Measurements from ENCODE around the gene TRIOBP. TPM values are rescaled to one million over a fixed set of nuclear protein-coding genes. Genes with fewer than 3 reads are reported as not detected.

TRIOBP gene
- total RNA-seq, 1 donor from 2014 or later = 33.3 TPM

DNA sequence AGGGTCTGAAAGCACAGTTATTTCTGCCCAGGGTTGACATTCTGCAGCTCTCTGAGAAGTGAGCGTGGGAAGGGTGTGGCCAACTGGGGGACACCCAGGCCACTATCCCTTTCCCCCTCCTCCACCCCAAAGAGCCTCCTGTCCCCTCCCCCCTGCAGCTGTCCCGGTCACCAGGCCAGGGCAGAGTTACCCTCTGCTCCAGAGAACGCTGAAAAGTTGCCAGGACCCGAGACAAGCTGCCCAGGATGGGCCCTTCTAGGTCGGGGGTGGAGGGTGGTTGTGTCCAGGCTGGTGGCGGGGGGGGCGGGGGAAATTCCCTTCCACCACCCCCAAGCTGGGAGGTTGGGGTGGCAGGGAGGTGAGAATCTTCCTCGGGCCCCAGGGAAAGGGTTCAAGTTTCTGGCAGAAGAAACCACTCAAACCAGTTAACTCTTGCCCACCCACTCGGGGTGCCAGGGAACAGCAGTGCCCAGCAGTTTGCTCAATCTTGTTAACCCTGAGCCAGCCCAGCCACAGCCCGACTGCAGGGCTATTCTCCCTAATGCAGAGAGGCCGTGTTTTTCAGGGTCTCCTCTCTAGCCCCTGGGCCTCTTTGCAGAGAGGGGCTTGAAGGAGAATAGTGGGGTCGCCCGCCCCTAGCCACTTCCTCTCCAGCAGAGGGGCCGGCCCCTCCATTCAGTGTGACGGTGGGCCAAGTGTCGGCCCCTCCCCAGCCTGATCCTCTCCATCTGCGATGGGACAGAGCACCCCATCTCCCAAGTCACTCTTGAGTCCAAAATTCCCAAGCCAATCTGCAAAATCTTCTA is 20.7 kb upstream of the TRIOBP start:
- Mint-ChIP-seq H3K27ac (peak overlapping the region; percentile 97), H3K27me3 (no peaks in the 10 kb centered on the region), H3K9me3 (no peaks in the 10 kb centered on the region), H3K36me3 (ENCODE audit: low read depth) (peaks cover 9% of the 10 kb centered on the region), H3K4me1 (peaks cover 53% of the 10 kb centered on the region), H3K4me3 (peak overlapping the region; percentile 92)
- intact Hi-C loops (cut with micrococcal nuclease) = loop anchor here (1.0 to 5.0 kb wide), 3 partner anchors 18 to 139 kb away; partner anchors contain the start of genes GCAT and PDXP
- peak; percentile 76 for DNase-seq

DNA sequence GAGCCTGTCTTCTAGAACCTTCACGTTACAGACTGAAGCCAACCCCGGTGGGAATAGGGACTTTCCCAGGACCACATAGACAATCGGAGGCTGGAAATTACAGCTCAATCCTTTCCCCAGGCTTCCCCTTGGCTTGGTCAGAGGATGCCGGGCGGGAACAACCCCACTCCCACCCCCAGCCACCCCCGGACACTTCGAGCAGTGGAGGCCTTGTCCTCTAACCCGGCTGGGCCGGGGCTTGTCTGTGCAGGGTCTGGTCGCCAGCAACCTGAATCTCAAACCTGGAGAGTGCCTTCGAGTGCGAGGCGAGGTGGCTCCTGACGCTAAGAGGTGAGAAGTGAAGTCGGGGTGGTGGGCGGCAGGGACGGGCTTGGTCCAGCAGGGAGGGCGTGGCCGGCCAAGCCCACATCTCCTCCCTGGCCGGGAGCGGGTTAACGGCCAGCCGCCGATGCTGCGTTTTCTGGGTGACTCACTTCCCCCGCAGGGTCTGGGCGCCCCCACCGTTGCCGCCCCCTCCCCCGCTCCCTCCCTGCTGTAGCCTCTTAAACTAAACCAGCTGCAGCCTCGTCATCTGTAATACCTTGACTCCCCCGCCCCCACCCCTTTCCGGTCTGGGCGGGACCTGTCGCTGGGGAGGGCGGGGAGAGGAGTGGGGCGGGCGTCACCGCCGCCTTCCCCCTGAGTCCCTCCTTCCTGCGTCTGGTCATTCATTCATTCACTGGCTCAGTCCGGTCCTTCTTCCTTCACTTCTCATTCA is 19.9 kb upstream of the TRIOBP start:
- no peaks in the 10 kb centered on the region for H3K9me3 Mint-ChIP-seq
- H3K4me3 Mint-ChIP-seq = peak overlapping the region; percentile 92
- intact Hi-C loops (cut with micrococcal nuclease) = loop anchor here (1.0 to 5.0 kb wide), 6 partner anchors 9 to 435 kb away; partner anchors contain the start of genes GCAT, GGA1 and NOL12
- peak; percentile 97 for DNase-seq
- peak overlapping the region; percentile 97 for H3K27ac Mint-ChIP-seq
- no peaks in the 10 kb centered on the region for H3K27me3 Mint-ChIP-seq
- peaks cover 56% of the 10 kb centered on the region for H3K4me1 Mint-ChIP-seq
- peaks cover 9% of the 10 kb centered on the region for H3K36me3 Mint-ChIP-seq (ENCODE audit: low read depth)

GRCh38 chr22:37677493-37677974 is 19.3 kb upstream of the TRIOBP start:
- no peaks in the 10 kb centered on the region for H3K27me3 Mint-ChIP-seq
- peak overlapping the region; percentile 97 for H3K27ac Mint-ChIP-seq
- no peak for DNase-seq
- intact Hi-C loops (cut with micrococcal nuclease) = loop anchor here (1.0 to 5.0 kb wide), 6 partner anchors 9 to 435 kb away; partner anchors contain the start of genes GCAT, GGA1 and NOL12
- H3K36me3 Mint-ChIP-seq (ENCODE audit: low read depth) = peaks cover 9% of the 10 kb centered on the region
- H3K4me3 Mint-ChIP-seq = peak overlapping the region; percentile 92
- no peaks in the 10 kb centered on the region for H3K9me3 Mint-ChIP-seq
- H3K4me1 Mint-ChIP-seq = peaks cover 50% of the 10 kb centered on the region

GRCh38 chr22:37678372-37678771 is 18.5 kb upstream of the TRIOBP start:
- no peak overlapping the region for H3K4me3 Mint-ChIP-seq
- H3K27ac Mint-ChIP-seq = no peak overlapping the region
- H3K4me1 Mint-ChIP-seq = peaks cover 43% of the 10 kb centered on the region
- H3K36me3 Mint-ChIP-seq (ENCODE audit: low read depth) = peaks cover 9% of the 10 kb centered on the region
- H3K9me3 Mint-ChIP-seq = no peaks in the 10 kb centered on the region
- intact Hi-C loops (cut with micrococcal nuclease) = loop anchor here (5.0 kb wide), 2 partner anchors 129 to 141 kb away; partner anchors contain the start of gene GCAT
- H3K27me3 Mint-ChIP-seq = no peaks in the 10 kb centered on the region
- no peak for DNase-seq

DNA sequence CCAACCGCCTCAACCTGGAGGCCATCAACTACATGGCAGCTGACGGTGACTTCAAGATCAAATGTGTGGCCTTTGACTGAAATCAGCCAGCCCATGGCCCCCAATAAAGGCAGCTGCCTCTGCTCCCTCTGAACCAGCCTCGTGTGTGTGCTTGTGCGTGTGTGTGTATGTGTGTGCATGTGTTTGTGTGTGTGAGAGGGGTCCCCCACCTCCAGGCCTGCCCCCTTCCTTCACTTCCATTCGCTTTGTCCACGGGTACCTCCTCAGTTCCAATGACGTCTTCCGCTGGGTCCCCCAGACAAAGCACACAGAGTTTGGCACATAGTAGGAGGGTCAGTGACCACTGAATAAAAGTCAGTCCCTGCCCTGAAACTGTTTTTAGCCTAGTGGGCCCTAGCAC is 17.2 kb upstream of the TRIOBP start:
- intact Hi-C loops (cut with micrococcal nuclease) = loop anchor here (5.0 kb wide), 2 partner anchors 128 to 142 kb away; partner anchors contain the start of gene GCAT
- Mint-ChIP-seq H3K9me3 (no peaks in the 10 kb centered on the region), H3K27me3 (no peaks in the 10 kb centered on the region), H3K27ac (peak overlapping the region; percentile 39), H3K4me3 (peak overlapping the region; percentile 34), H3K36me3 (ENCODE audit: low read depth) (peaks cover 9% of the 10 kb centered on the region), H3K4me1 (peaks cover 35% of the 10 kb centered on the region)
- DNase-seq = no peak

GRCh38 chr22:37680191-37680851 is 16.5 kb upstream of the TRIOBP start:
- Mint-ChIP-seq H3K27ac (peak overlapping the region; percentile 61), H3K36me3 (ENCODE audit: low read depth) (peaks cover 9% of the 10 kb centered on the region), H3K27me3 (no peaks in the 10 kb centered on the region), H3K4me1 (peaks cover 30% of the 10 kb centered on the region), H3K4me3 (no peak overlapping the region), H3K9me3 (no peaks in the 10 kb centered on the region)
- no peak for DNase-seq
- intact Hi-C loops (cut with micrococcal nuclease) = no loop called here

DNA sequence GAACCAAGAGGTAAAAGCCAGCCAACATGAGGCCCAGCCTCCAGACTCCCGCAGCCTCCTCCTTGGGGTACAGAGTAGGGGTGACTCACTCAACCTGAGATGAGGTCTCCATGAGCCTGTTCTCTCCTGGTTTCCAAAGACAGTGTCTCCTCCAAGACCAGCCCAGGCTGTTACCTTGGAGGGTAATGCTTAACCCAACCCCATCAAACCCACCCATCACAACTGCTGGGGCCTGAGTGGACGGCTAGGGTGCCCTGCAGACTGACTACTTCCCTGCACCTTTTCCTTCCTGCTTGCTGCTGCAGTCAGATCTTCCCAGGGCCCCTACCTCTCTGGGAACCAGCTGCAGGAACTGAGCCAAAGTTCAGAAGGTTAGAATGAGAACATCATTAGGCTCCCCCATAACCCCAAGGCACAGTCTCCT is 15.8 kb upstream of the TRIOBP start:
- H3K27me3 Mint-ChIP-seq = no peaks in the 10 kb centered on the region
- peaks cover 9% of the 10 kb centered on the region for H3K36me3 Mint-ChIP-seq (ENCODE audit: low read depth)
- intact Hi-C loops (cut with micrococcal nuclease) = loop anchor here (1.0 kb wide), 2 partner anchors 38 to 58 kb away; no protein-coding TSS in a partner anchor
- no peak overlapping the region for H3K4me3 Mint-ChIP-seq
- peaks cover 26% of the 10 kb centered on the region for H3K4me1 Mint-ChIP-seq
- DNase-seq = no peak
- H3K27ac Mint-ChIP-seq = peak overlapping the region; percentile 50
- H3K9me3 Mint-ChIP-seq = no peaks in the 10 kb centered on the region

DNA sequence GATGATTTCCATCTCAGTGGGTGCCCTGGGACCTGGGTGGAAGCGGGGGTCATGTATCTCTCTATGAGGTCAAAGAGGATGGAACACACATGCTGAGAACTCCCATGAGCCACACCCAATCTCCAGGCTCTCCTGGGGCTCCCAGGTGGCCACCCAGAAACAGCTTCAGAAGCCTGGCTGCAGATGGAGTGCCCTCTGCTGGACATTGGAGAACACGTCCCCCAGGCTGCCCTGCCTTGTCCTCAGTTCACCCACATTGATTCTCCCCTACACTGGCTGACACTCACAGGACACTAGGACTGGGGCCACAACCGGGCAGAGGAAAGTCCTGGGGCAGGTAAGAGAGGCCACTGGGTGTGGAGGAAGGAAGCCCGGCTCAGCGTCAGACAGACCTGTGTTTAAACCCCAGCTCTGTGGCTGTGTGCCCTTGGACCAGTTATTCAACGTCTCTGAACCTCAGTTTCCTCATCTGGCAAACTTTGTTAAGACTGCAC is 15.2 kb upstream of the TRIOBP start:
- Mint-ChIP-seq H3K9me3 (no peaks in the 10 kb centered on the region), H3K36me3 (ENCODE audit: low read depth) (peaks cover 9% of the 10 kb centered on the region), H3K27me3 (no peaks in the 10 kb centered on the region), H3K4me1 (peaks cover 25% of the 10 kb centered on the region), H3K27ac (no peak overlapping the region), H3K4me3 (no peak overlapping the region)
- intact Hi-C loops (cut with micrococcal nuclease) = loop anchor here (1.0 kb wide), 2 partner anchors 38 to 58 kb away; no protein-coding TSS in a partner anchor
- DNase-seq = peak; percentile 92

- Mint-ChIP-seq H3K27ac (no peak overlapping the region), H3K4me1 (peaks cover 22% of the 10 kb centered on the region), H3K9me3 (no peaks in the 10 kb centered on the region), H3K36me3 (ENCODE audit: low read depth) (peaks cover 15% of the 10 kb centered on the region), H3K27me3 (no peaks in the 10 kb centered on the region), H3K4me3 (no peak overlapping the region)
- intact Hi-C loops (cut with micrococcal nuclease) = no loop called here
- DNase-seq = no peak
These were observed 11.8 kb upstream of the TRIOBP start for GRCh38 chr22:37684803-37685615.

DNA sequence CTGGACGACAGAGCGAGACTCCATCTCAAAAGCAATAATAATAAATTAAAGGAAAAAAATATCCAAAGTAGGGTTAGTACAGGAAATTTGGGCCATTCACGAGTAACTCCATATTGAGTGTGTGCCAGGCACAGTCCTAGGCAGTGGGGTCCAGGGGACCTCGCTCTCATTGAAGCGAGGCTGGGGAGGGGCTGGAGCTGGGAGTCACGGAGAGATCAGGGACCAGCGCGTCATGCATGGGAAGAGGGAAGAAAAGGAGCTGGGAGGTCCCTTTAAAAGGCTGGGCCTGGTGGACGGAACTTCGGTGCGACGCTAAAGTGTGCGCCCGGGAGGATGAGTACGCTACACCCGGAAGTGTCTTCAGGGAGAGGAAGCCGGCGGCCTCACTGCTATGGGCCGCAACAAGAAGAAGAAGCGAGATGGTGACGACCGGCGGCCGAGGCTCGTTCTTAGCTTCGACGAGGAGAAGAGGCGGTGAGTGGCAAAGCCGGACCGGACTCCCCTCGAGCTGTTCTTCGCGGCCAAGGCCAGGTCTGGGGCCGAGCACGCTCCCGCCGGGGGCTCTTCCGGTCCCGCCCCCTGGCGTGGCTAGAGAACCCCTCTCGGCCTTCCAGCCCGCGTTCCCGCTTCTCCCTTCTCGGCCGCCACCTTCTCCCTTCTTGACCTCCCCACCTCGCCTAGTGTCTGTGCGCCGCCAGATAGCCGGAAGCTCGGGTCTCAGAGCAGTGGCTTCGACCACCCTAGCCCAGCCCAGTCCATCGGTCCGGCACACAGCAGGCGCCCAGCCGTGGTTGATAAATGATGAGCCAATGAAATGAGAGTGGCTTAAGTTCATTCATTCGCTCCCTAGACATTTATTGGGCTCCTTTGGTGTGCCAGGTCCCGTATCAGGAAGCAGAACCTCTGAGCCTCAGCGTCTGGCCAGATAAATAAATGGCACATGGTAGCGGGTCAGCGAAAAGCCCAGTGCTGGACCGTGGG is 10.6 kb upstream of the TRIOBP start, which contains the start of gene NOL12:
TSS of gene NOL12 (plus strand) at position 342 of the 981 bp plus-strand sequence. CDS start at position 392, 50 bp downstream.
- Mint-ChIP-seq H3K9me3 (no peaks in the 10 kb centered on the region), H3K4me1 (peaks cover 19% of the 10 kb centered on the region), H3K36me3 (ENCODE audit: low read depth) (peaks cover 26% of the 10 kb centered on the region), H3K27me3 (no peaks in the 10 kb centered on the region), H3K27ac (peak within 1 kb of the TSS; percentile 90), H3K4me3 (peak within 1 kb of the TSS; percentile 95)
- intact Hi-C loops (cut with micrococcal nuclease) = loop anchor here (1.0 kb wide), 3 partner anchors 9 to 78 kb away; partner anchors contain the start of gene GGA1
- peak; percentile 94 for DNase-seq

DNA sequence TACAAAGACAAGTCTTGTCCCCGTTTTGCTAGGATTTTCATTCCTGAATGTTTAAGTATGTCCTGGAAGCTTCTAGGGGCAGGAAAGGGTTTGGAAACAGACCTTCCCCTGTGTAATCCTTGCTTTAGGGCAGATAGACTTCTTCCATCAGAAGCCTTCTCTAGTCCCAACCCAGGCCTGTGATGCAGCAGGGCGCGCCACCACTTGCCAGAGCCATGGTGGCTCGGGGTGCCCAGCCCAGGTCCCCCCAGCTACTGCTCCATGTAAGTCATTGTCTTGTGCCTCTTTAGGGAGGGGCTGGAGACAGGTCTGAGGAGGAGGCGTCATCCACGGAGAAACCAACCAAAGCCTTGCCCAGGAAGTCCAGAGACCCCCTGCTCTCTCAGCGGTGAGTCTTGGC is 6.4 kb upstream of the TRIOBP start:
- H3K4me1 Mint-ChIP-seq = peaks cover 15% of the 10 kb centered on the region
- no peaks in the 10 kb centered on the region for H3K9me3 Mint-ChIP-seq
- DNase-seq = no peak
- H3K4me3 Mint-ChIP-seq = no peak overlapping the region
- no peaks in the 10 kb centered on the region for H3K27me3 Mint-ChIP-seq
- no peak overlapping the region for H3K27ac Mint-ChIP-seq
- intact Hi-C loops (cut with micrococcal nuclease) = no loop called here
- peaks cover 40% of the 10 kb centered on the region for H3K36me3 Mint-ChIP-seq (ENCODE audit: low read depth)

Measured in activated CD4-positive, alpha-beta T cell treated with anti-CD3 and anti-CD28 coated beads, Interleukin-2, amount 10 ng/mL, durations not matched to agents 24 days and 14 days (primary cell).